ENCODE measurements around the gene ERN1.

Gene ERN1

GRCh38 chr17:64055183-64056142 lies 74.5 kb downstream of the ERN1 start:
- no peak for TF ChIP-seq SPI1 (IDR thresholded peaks at IDR 0.05; ENCODE audit: borderline replicate concordance, low read depth)
- no peak for TF ChIP-seq CTCF (IDR thresholded peaks at IDR 0.05; ENCODE audit: insufficient read depth, low read length)
- TF ChIP-seq POLR2AphosphoS5 (IDR thresholded peaks at IDR 0.05; ENCODE audit: low read depth) = no peak
- no peak for TF ChIP-seq REST (IDR thresholded peaks at IDR 0.05; ENCODE audit: insufficient replicate concordance, low read depth)
- TF ChIP-seq GABPA (IDR thresholded peaks at IDR 0.05; ENCODE audit: low read depth) = no peak
- H3K4me3 ChIP-seq (replicated peaks; ENCODE audit: insufficient read depth, low read length) = no peak overlapping the region
- DNase-seq (ENCODE audit: low read depth in 1 of 2, low spot score in 1 of 2) = no peak
- no peak overlapping the region for H3K27ac ChIP-seq (replicated peaks)
- H3K27me3 ChIP-seq (ENCODE audit: insufficient read depth, poor library complexity, severe bottlenecking) = no peaks in the 10 kb centered on the region

DNA sequence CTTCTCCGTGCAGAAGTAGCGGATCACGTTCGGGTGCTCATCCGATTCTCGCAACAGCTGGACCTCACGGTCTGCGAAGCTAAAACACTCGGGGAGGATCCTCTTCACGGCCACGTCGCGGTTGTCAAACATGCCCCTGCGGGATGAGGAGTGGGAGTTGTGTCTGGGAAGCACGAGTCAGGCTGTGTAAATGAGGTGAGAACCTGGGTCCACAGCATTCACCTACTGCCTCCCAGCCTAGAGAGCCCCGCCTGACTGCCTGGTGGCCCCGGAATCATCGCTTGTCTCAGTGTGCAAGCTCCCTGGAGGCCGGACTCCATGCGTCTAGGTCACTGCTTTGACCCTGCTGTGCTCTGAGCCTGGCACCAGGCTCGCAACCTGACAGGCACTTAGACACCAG lies 75.6 kb downstream of the ERN1 start:
- Histone ChIP-seq H3K4me3 (replicated peaks; ENCODE audit: insufficient read depth, low read length) (no peak overlapping the region), H3K27me3 (ENCODE audit: insufficient read depth, poor library complexity, severe bottlenecking) (no peaks in the 10 kb centered on the region), H3K27ac (replicated peaks) (no peak overlapping the region)
- TF ChIP-seq GABPA (IDR thresholded peaks at IDR 0.05; ENCODE audit: low read depth) (no peak), POLR2AphosphoS5 (IDR thresholded peaks at IDR 0.05; ENCODE audit: low read depth) (no peak), REST (IDR thresholded peaks at IDR 0.05; ENCODE audit: insufficient replicate concordance, low read depth) (no peak), CTCF (IDR thresholded peaks at IDR 0.05; ENCODE audit: insufficient read depth, low read length) (no peak), SPI1 (IDR thresholded peaks at IDR 0.05; ENCODE audit: borderline replicate concordance, low read depth) (no peak)
- DNase-seq (ENCODE audit: low read depth in 1 of 2, low spot score in 1 of 2) = no peak

- H3K4me3 ChIP-seq (replicated peaks; ENCODE audit: insufficient read depth, low read length) = no peak overlapping the region
- H3K27ac ChIP-seq (replicated peaks) = no peak overlapping the region
- TF ChIP-seq REST (IDR thresholded peaks at IDR 0.05; ENCODE audit: insufficient replicate concordance, low read depth) (no peak), SPI1 (IDR thresholded peaks at IDR 0.05; ENCODE audit: borderline replicate concordance, low read depth) (no peak), CTCF (IDR thresholded peaks at IDR 0.05; ENCODE audit: insufficient read depth, low read length) (no peak), POLR2AphosphoS5 (IDR thresholded peaks at IDR 0.05; ENCODE audit: low read depth) (no peak), GABPA (IDR thresholded peaks at IDR 0.05; ENCODE audit: low read depth) (no peak)
- no peak for DNase-seq (ENCODE audit: low read depth in 1 of 2, low spot score in 1 of 2)
- no peaks in the 10 kb centered on the region for H3K27me3 ChIP-seq (ENCODE audit: insufficient read depth, poor library complexity, severe bottlenecking)
Measured at GRCh38 chr17:64053101-64053500, 76.8 kb downstream of the ERN1 start.

Data from HL-60 (cell line).